ENCODE data around the gene TRPM2.
A peak's percentile ranks its signal among the peaks of the same experiment; 100 is the strongest.
"Not testable (repeated sequence)": the region's sequence is repeated elsewhere in the genome, so short reads cannot be mapped to it uniquely, and the experiment has no call there.

Gene TRPM2

GRCh38 chr21:44416193-44416592, 62.8 kb downstream of the TRPM2 start:
- H3K27me3 Mint-ChIP-seq: no peaks in the 10 kb centered on the region
- DNase-seq (no peak), ATAC-seq (replicated peaks) (no peak)
- no peak overlapping the region for H3K27ac Mint-ChIP-seq
- H3K36me3 Mint-ChIP-seq: peaks cover 8 to 13% of the 10 kb centered on the region in 2 donors
- no peaks in the 10 kb centered on the region for H3K4me1 Mint-ChIP-seq
- peaks cover 8 to 9% of the 10 kb centered on the region in 2 donors for H3K9me3 Mint-ChIP-seq
- H3K4me3 Mint-ChIP-seq: no peak overlapping the region

- not testable (repeated sequence) for H3K4me3 Mint-ChIP-seq; H3K27me3 Mint-ChIP-seq; H3K36me3 Mint-ChIP-seq; ATAC-seq (replicated peaks); H3K27ac Mint-ChIP-seq; H3K9me3 Mint-ChIP-seq; DNase-seq; H3K4me1 Mint-ChIP-seq
Observed at GRCh38 chr21:44417621-44418107, 64.2 kb downstream of the TRPM2 start.

GRCh38 chr21:44418108-44418875, 64.9 kb downstream of the TRPM2 start:
- H3K4me1 Mint-ChIP-seq: peaks cover 3 to 4% of the 10 kb centered on the region in 2 donors
- H3K9me3 Mint-ChIP-seq: peaks cover 6 to 8% of the 10 kb centered on the region in 2 donors
- no peak overlapping the region for H3K4me3 Mint-ChIP-seq
- H3K27me3 Mint-ChIP-seq: no peaks in the 10 kb centered on the region
- no peak overlapping the region for H3K27ac Mint-ChIP-seq
- DNase-seq (no peak), ATAC-seq (replicated peaks) (no peak)
- H3K36me3 Mint-ChIP-seq: peaks cover 5 to 8% of the 10 kb centered on the region in 2 donors

- H3K4me3 Mint-ChIP-seq: no peak overlapping the region
- ATAC-seq (replicated peaks) (no peak), DNase-seq (no peak)
- peaks cover 6 to 8% of the 10 kb centered on the region in 2 donors for H3K9me3 Mint-ChIP-seq
- peaks cover 7 to 10% of the 10 kb centered on the region in 2 donors for H3K4me1 Mint-ChIP-seq
- H3K36me3 Mint-ChIP-seq: peaks cover 5 to 8% of the 10 kb centered on the region in 2 donors
- H3K27ac Mint-ChIP-seq: no peak overlapping the region
- no peaks in the 10 kb centered on the region for H3K27me3 Mint-ChIP-seq
Observed at GRCh38 chr21:44418876-44419230, 65.4 kb downstream of the TRPM2 start.

- H3K4me3 Mint-ChIP-seq: no peak overlapping the region
- H3K36me3 Mint-ChIP-seq: peaks cover 5 to 8% of the 10 kb centered on the region in 2 donors
- no peaks in the 10 kb centered on the region for H3K27me3 Mint-ChIP-seq
- H3K27ac Mint-ChIP-seq: no peak overlapping the region
- ATAC-seq (replicated peaks) (no peak), DNase-seq (no peak)
- peaks cover 7 to 14% of the 10 kb centered on the region in 2 donors for H3K4me1 Mint-ChIP-seq
- H3K9me3 Mint-ChIP-seq: peaks cover 6 to 8% of the 10 kb centered on the region in 2 donors
Observed at GRCh38 chr21:44419679-44420078, 66.3 kb downstream of the TRPM2 start.

- Mint-ChIP-seq H3K27me3 (no peaks in the 10 kb centered on the region), H3K4me3 (no peak overlapping the region), H3K4me1 (peaks cover 7 to 16% of the 10 kb centered on the region in 2 donors), H3K9me3 (peaks cover 6 to 8% of the 10 kb centered on the region in 2 donors), H3K27ac (no peak overlapping the region), H3K36me3 (peaks cover 5 to 8% of the 10 kb centered on the region in 2 donors)
- no peak for DNase-seq
- ATAC-seq (replicated peaks): no peak
Observed at GRCh38 chr21:44420416-44421205, 67.2 kb downstream of the TRPM2 start.

- peaks cover 6 to 8% of the 10 kb centered on the region in 2 donors for H3K9me3 Mint-ChIP-seq
- H3K27me3 Mint-ChIP-seq: no peaks in the 10 kb centered on the region
- ATAC-seq (replicated peaks) (no peak), DNase-seq (no peak)
- H3K27ac Mint-ChIP-seq: no peak overlapping the region
- H3K36me3 Mint-ChIP-seq: peaks cover 5 to 8% of the 10 kb centered on the region in 2 donors
- H3K4me1 Mint-ChIP-seq: peaks cover 7 to 16% of the 10 kb centered on the region in 2 donors
- H3K4me3 Mint-ChIP-seq: no peak overlapping the region
Observed at GRCh38 chr21:44421901-44422840, 68.8 kb downstream of the TRPM2 start.

GRCh38 chr21:44423312-44423821, 69.9 kb downstream of the TRPM2 start:
- H3K27me3 Mint-ChIP-seq: no peaks in the 10 kb centered on the region
- peaks cover 8 to 9% of the 10 kb centered on the region in 2 donors for H3K9me3 Mint-ChIP-seq
- H3K4me1 Mint-ChIP-seq: peaks cover 9 to 21% of the 10 kb centered on the region in 2 donors
- ATAC-seq (replicated peaks) (peak; percentile 84), DNase-seq (peak; percentile 15)
- H3K36me3 Mint-ChIP-seq: peaks cover 8 to 9% of the 10 kb centered on the region in 2 donors
- H3K27ac Mint-ChIP-seq: peak overlapping the region; percentile 67
- H3K4me3 Mint-ChIP-seq: peak overlapping the region in 1 of 2 donors; percentile 25

- Mint-ChIP-seq H3K27me3 (no peaks in the 10 kb centered on the region), H3K27ac (no peak overlapping the region), H3K4me1 (peaks cover 9 to 21% of the 10 kb centered on the region in 2 donors), H3K9me3 (peaks cover 8 to 11% of the 10 kb centered on the region in 2 donors), H3K36me3 (peaks cover 8 to 9% of the 10 kb centered on the region in 2 donors), H3K4me3 (no peak overlapping the region)
- no peak for DNase-seq
- no peak for ATAC-seq (replicated peaks)
Observed at GRCh38 chr21:44423941-44424607, 70.7 kb downstream of the TRPM2 start.

- peaks cover 5 to 6% of the 10 kb centered on the region in 2 donors for H3K9me3 Mint-ChIP-seq
- H3K4me3 Mint-ChIP-seq: no peak overlapping the region
- H3K36me3 Mint-ChIP-seq: peaks cover 4 to 5% of the 10 kb centered on the region in 2 donors
- no peak overlapping the region for H3K27ac Mint-ChIP-seq
- DNase-seq (no peak), ATAC-seq (replicated peaks) (no peak)
- peaks cover 9 to 21% of the 10 kb centered on the region in 2 donors for H3K4me1 Mint-ChIP-seq
- no peaks in the 10 kb centered on the region for H3K27me3 Mint-ChIP-seq
Observed at GRCh38 chr21:44424608-44425306, 71.3 kb downstream of the TRPM2 start.

GRCh38 chr21:44425307-44425894, 72.0 kb downstream of the TRPM2 start:
- no peak overlapping the region for H3K27ac Mint-ChIP-seq
- H3K36me3 Mint-ChIP-seq: peaks cover 5 to 6% of the 10 kb centered on the region in 2 donors
- H3K9me3 Mint-ChIP-seq: peaks cover 5 to 7% of the 10 kb centered on the region in 2 donors
- ATAC-seq (replicated peaks) (no peak), DNase-seq (no peak)
- H3K27me3 Mint-ChIP-seq: no peaks in the 10 kb centered on the region
- peak overlapping the region in 1 of 2 donors; percentile 62 for H3K4me3 Mint-ChIP-seq
- H3K4me1 Mint-ChIP-seq: peaks cover 9 to 21% of the 10 kb centered on the region in 2 donors

- H3K27ac Mint-ChIP-seq: no peak overlapping the region
- H3K4me1 Mint-ChIP-seq: peaks cover 9 to 21% of the 10 kb centered on the region in 2 donors
- H3K36me3 Mint-ChIP-seq: peaks cover 6 to 9% of the 10 kb centered on the region in 2 donors
- peaks cover 6 to 11% of the 10 kb centered on the region in 2 donors for H3K9me3 Mint-ChIP-seq
- H3K4me3 Mint-ChIP-seq: peak overlapping the region in 1 of 2 donors; percentile 62
- H3K27me3 Mint-ChIP-seq: no peaks in the 10 kb centered on the region
- DNase-seq (no peak), ATAC-seq (replicated peaks) (no peak)
Observed at GRCh38 chr21:44425895-44426662, 72.7 kb downstream of the TRPM2 start.

Measured in stimulated activated naive B cell treated with anti-CD40 and anti-IgM and Interleukin-4, amounts not matched to agents 10 μg/mL and 1 μg/mL and 100 μg/mL, for 72 hours (primary cell).